Esophagus squamous epithelium (tissue), 5 donors: ENCODE data around the gene COG5. TPM values are rescaled to one million over a fixed set of nuclear protein-coding genes. Genes with fewer than 3 reads are reported as not detected.
A peak's percentile ranks its signal among the peaks of the same experiment; 100 is the strongest.

Source experiments
- DNase-seq: peaks from one replicate; lab custom pipeline; 2025; lab: John Stamatoyannopoulos, UW
- H3K27ac ChIP-seq, 4 donors: fragments of 200-600 bp; sonication (generic); one replicate each; pipeline ENCODE4 v1.5.1; 2016 to 2019; ENCODE audit warnings: mild to moderate bottlenecking in 1 of 4
- H3K27me3 ChIP-seq, 4 donors: fragments of 200-600 bp; sonication (generic); 1 replicate in 3 of 4; 2 replicates in 1 of 4; pipeline versions ENCODE4 v1.5.1 to v1.6.0; 2017 to 2021; ENCODE audit warnings: antibody characterized with exemption in 1 of 4
- H3K36me3 ChIP-seq, 3 donors: fragments of 200-600 bp; sonication (generic); one replicate each; pipeline ENCODE4 v1.5.1; 2016 to 2019
- H3K4me1 ChIP-seq, 3 donors: fragments of 200-600 bp; sonication (generic); one replicate each; pipeline ENCODE4 v1.5.1; 2017 to 2019
- H3K4me3 ChIP-seq, 4 donors: fragments of 200-600 bp; sonication (generic); 1 replicate in 3 of 4; 2 replicates in 1 of 4; pipeline ENCODE4 v1.5.1; 2016 to 2019; ENCODE audit warnings: mild to moderate bottlenecking in 2 of 4, moderate library complexity in 1 of 4
- H3K9me3 ChIP-seq, 3 donors: fragments of 200-600 bp; sonication (generic); one replicate each; pipeline ENCODE4 v1.5.1; 2016 to 2019
- CTCF ChIP-seq, 6 experiments: fragments of 450-650 bp in 4 of 6; fragments of 200-600 bp in 2 of 6; sonication (generic) in 2 of 6; IDR thresholded peaks; one replicate each; pipeline ENCODE4 v1.5.1; 2016 to 2019; ENCODE audit warnings: antibody characterized with exemption in 6 of 6, mild to moderate bottlenecking in 4 of 6, moderate library complexity in 4 of 6
- POLR2A ChIP-seq, 4 donors: fragments of 450-650 bp; IDR thresholded peaks; one replicate each; pipeline ENCODE4 v1.6.1; 2017; ENCODE audit warnings: antibody characterized with exemption in 4 of 4, mild to moderate bottlenecking in 4 of 4, moderate library complexity in 3 of 4
- WGBS, 2 donors: methylation state at CpG; one replicate each; pipeline ENCODE4 v1.1.5; 2018; 5-methylcytosine and 5-hydroxymethylcytosine counted together
- intact Hi-C: fragments of 100-400 bp; cut with DNase I; formaldehyde crosslinking; loops from one replicate; pipeline ENCODE4 v1.15.0; 2022
- total RNA-seq, 4 donors: library from RNA; depleted of rRNA; stranded (reverse); fragments of >200 nt; gene quantifications; one replicate each; pipeline ENCODE4 v1.1.0, GENCODE V29; 2016
- donor health status: DM: yes; HTN: yes; CAD: no.

The COG5 gene
- total RNA-seq, 4 donors from 2014 or later: 24.4 to 30.0 (median 27.2) TPM

- H3K4me3 ChIP-seq: no peak overlapping the region
- TF ChIP-seq CTCF (IDR thresholded peaks at IDR 0.05) (no peak), POLR2A (IDR thresholded peaks at IDR 0.05) (no peak)
- no peaks in the 10 kb centered on the region for H3K9me3 ChIP-seq
- H3K27ac ChIP-seq: no peak overlapping the region
- no peaks in the 10 kb centered on the region for H3K27me3 ChIP-seq
- peaks cover 0 to 10% (median 4%) of the 10 kb centered on the region in 3 donors for H3K4me1 ChIP-seq
- intact Hi-C loops: no loop called here
- DNase-seq: no peak
- H3K36me3 ChIP-seq: no peaks in the 10 kb centered on the region
- WGBS, 2 donors: 91 to 98% methylated on average over 8 of the region's 8 CpGs
Observed at GRCh38 chr7:107388604-107389003, 175.1 kb downstream of the COG5 start.

DNA sequence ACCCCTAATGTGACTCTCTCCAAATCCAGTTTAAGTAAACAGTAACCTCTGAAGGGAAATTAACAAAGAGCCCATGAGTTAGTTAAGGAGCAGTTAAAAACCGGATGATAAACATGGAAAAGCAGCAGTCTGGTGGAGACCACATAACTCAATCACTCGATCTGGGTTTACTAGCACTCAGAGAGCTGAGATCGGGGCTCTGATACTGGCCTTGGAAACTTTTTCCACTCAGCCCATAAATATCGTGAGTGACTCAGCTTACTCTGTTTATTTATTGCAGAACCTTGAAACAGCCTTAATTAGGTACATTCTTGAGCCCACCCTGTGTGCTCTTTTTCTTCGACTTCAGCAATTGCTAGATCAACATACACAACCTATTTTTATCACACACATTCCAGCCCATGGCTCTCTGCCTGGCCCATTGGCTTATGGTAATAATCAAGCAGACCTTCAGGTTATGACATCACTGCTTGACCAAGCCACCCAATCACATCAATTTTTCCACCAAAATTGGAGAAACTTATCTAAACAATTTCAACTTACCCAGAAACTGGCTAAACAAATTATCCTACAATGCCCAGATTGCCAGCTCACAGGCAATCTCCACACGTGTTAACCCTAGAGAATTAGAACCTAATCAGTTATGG, 176.0 kb downstream of the COG5 start:
- no peaks in the 10 kb centered on the region for H3K27me3 ChIP-seq

GRCh38 chr7:107387128-107387527, 176.6 kb downstream of the COG5 start:
- H3K4me3 ChIP-seq: no peak overlapping the region
- H3K4me1 ChIP-seq: peaks cover 0 to 10% (median 4%) of the 10 kb centered on the region in 3 donors
- TF ChIP-seq CTCF (IDR thresholded peaks at IDR 0.05): no peak
- no peak for TF ChIP-seq POLR2A (IDR thresholded peaks at IDR 0.05)
- no peaks in the 10 kb centered on the region for H3K36me3 ChIP-seq
- WGBS, 2 donors: 69 to 76% methylated on average over 4 to 6 of the region's 6 CpGs
- DNase-seq: no peak
- H3K9me3 ChIP-seq: no peaks in the 10 kb centered on the region
- peak overlapping the region in 2 of 4 donors; percentile 6 to 18 for H3K27ac ChIP-seq
- no peaks in the 10 kb centered on the region for H3K27me3 ChIP-seq
- intact Hi-C loops: no loop called here

More for the DNA sequence above, 176.0 kb downstream of the COG5 start:
- peak overlapping the region in 2 of 4 donors; percentile 6 to 18 for H3K27ac ChIP-seq
- H3K36me3 ChIP-seq: no peaks in the 10 kb centered on the region
- TF ChIP-seq CTCF (IDR thresholded peaks at IDR 0.05) (no peak), POLR2A (IDR thresholded peaks at IDR 0.05) (no peak)
- DNase-seq: no peak
- H3K4me1 ChIP-seq: peaks cover 0 to 10% (median 4%) of the 10 kb centered on the region in 3 donors
- H3K4me3 ChIP-seq: no peak overlapping the region
- intact Hi-C loops: no loop called here
- WGBS, 2 donors: 67 to 71% methylated on average over 6 of the region's 6 CpGs
- H3K9me3 ChIP-seq: no peaks in the 10 kb centered on the region

DNA sequence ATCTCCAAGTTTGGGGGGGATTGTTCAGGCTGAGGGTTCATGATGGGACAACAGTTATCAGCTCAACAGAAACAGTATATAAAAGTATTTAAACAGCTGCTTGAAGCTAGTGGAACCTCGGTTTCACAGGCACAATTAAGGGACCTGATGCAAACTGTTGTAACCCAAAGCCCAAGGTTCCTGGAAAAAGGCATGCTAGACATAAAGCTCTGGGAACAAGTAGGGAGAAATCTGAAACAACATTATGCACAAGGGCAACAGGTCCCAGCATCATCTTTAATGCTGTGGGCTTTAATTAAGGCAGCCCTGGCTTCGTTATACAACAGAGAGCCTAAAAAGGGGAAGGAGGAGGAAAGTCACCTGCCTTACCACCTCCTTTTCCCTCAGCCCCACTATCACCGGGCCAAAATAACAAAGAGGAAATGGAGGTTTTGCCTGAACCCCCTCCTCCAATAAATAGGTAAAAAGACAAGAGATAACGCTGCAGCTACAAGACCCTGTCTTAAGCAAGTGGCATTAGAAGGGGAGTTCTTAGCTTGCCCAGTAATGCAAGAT, 177.1 kb downstream of the COG5 start:
- no peak overlapping the region for H3K4me3 ChIP-seq
- H3K4me1 ChIP-seq: peaks cover 0 to 10% (median 4%) of the 10 kb centered on the region in 3 donors
- intact Hi-C loops: no loop called here
- TF ChIP-seq CTCF (IDR thresholded peaks at IDR 0.05) (no peak), POLR2A (IDR thresholded peaks at IDR 0.05) (no peak)
- no peaks in the 10 kb centered on the region for H3K36me3 ChIP-seq
- no peaks in the 10 kb centered on the region for H3K9me3 ChIP-seq
- H3K27ac ChIP-seq: no peak overlapping the region
- 74 to 79% methylated on average over 4 of the region's 4 CpGs for WGBS, 2 donors
- H3K27me3 ChIP-seq: no peaks in the 10 kb centered on the region
- no peak for DNase-seq

GRCh38 chr7:107384025-107384424, 179.7 kb downstream of the COG5 start:
- intact Hi-C loops: no loop called here
- DNase-seq: no peak
- 76 to 83% methylated on average over 3 of the region's 5 CpGs for WGBS, 2 donors
- TF ChIP-seq CTCF (IDR thresholded peaks at IDR 0.05) (no peak), POLR2A (IDR thresholded peaks at IDR 0.05) (no peak)
- Histone ChIP-seq H3K36me3 (no peaks in the 10 kb centered on the region), H3K4me1 (peaks cover 0 to 10% (median 4%) of the 10 kb centered on the region in 3 donors), H3K27me3 (no peaks in the 10 kb centered on the region), H3K9me3 (no peaks in the 10 kb centered on the region), H3K4me3 (no peak overlapping the region), H3K27ac (no peak overlapping the region)
